ENCODE data around the gene TBC1D24. TPM values are rescaled to one million over a fixed set of nuclear protein-coding genes. Genes with fewer than 3 reads are reported as not detected.

TBC1D24 gene
- total and polyA plus RNA-seq, 8 donors = 10.8 to 23.7 (median 18.2) TPM

DNA sequence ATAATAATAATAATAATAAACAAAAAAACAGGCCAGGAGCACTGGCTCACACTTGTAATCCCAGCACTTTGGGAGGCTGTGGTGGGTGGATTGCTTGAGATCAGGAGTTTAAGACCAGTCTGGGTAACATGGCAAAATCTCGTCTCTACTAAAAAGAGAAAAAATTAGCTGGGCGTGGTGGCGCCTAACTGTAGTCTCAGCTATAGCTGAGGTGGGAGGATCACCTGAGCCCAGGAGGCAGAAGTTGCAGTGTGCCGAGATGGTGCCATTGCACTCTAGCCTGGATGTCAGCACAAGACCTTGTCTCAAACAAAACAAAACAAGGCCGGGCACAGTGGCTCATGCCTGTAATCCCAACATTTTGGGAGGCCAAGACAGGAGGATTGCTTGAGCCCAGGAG is 20.1 kb downstream of the TBC1D24 start:
- FAIRE-seq = no peak
- no peak for ATAC-seq
- no peak overlapping the region for H3K4me3 ChIP-seq
- DNase-seq = peak in 1 of 6 donors; percentile 11
- H3K36me3 ChIP-seq = peaks cover 0 to 25% (median 0%) of the 10 kb centered on the region in 3 donors
- peaks cover 10 to 17% (median 17%) of the 10 kb centered on the region in 3 donors for H3K4me1 ChIP-seq
- no peak overlapping the region for H3K27ac ChIP-seq
- no peaks in the 10 kb centered on the region for H3K9me3 ChIP-seq
- no peaks in the 10 kb centered on the region for H3K27me3 ChIP-seq
- TF ChIP-seq, protein P1, sequence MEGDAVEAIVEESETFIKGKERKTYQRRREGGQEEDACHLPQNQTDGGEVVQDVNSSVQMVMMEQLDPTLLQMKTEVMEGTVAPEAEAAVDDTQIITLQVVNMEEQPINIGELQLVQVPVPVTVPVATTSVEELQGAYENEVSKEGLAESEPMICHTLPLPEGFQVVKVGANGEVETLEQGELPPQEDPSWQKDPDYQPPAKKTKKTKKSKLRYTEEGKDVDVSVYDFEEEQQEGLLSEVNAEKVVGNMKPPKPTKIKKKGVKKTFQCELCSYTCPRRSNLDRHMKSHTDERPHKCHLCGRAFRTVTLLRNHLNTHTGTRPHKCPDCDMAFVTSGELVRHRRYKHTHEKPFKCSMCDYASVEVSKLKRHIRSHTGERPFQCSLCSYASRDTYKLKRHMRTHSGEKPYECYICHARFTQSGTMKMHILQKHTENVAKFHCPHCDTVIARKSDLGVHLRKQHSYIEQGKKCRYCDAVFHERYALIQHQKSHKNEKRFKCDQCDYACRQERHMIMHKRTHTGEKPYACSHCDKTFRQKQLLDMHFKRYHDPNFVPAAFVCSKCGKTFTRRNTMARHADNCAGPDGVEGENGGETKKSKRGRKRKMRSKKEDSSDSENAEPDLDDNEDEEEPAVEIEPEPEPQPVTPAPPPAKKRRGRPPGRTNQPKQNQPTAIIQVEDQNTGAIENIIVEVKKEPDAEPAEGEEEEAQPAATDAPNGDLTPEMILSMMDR (IDR thresholded peaks at IDR 0.05) = no peak
- 90 to 95% methylated on average over 5 of the region's 5 CpGs for WGBS, 2 donors
- intact Hi-C loops (cut with DNase I) = loop anchor here in 2 of 3 donors (5.0 to 10.0 kb wide), 3 partner anchors 60 to 190 kb away; partner anchors contain the start of gene ABCA3 (in 1 of the 2)

DNA sequence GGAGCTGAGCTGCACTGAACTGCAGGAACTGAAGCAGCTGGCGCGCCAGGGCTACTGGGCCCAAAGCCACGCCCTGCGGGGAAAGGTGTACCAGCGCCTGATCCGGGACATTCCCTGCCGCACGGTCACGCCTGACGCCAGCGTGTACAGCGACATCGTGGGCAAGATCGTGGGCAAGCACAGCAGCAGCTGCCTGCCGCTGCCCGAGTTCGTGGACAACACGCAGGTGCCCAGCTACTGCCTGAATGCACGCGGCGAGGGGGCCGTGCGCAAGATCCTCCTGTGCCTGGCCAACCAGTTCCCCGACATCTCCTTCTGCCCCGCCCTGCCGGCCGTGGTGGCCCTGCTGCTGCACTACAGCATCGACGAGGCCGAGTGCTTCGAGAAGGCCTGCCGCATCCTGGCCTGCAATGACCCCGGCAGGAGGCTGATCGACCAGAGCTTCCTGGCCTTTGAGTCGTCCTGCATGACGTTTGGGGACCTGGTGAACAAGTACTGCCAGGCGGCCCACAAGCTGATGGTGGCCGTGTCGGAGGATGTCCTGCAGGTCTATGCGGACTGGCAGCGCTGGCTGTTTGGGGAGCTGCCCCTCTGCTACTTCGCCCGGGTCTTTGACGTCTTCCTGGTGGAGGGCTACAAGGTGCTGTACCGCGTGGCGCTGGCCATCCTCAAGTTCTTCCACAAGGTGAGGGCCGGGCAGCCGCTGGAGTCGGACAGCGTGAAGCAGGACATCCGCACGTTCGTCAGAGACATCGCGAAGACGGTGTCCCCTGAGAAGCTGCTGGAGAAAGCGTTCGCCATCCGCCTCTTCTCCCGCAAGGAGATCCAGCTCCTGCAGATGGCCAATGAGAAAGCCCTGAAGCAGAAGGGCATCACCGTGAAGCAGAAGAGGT is 21.5 kb downstream of the TBC1D24 start:
- no peak for ATAC-seq
- H3K4me1 ChIP-seq = peaks cover 17 to 18% (median 17%) of the 10 kb centered on the region in 3 donors
- intact Hi-C loops (cut with DNase I) = loop anchor here in 2 of 3 donors (5.0 to 10.0 kb wide), 3 partner anchors 62 to 192 kb away; partner anchors contain the start of gene ABCA3 (in 1 of the 2)

DNA sequence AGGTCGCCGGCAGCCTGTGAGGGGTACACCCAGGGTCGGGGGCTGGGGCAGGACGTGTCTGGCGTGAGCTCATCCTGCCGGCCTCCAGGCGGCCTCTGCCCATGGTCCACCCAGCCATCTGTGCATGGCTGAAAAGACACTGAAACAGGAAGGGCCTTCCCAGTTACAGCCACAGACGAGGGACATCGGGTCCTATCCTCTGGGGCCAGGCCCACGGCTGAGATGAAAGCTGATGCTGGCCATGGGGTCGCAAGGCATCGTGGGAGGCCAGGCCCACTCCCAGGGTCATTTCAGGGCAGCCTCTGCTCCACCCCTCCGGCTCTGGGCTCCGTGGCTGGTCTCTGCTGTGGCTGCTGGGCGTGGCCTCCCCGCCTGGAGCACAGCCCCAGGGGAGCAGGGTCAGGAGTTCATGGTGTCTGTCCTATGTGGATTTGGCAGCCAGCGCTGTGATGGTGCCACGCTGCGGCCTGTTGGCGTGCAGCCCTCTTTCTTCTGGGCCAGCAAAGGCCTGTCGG is 22.2 kb downstream of the TBC1D24 start:
- WGBS, 2 donors = 64 to 66% methylated on average over 21 of the region's 21 CpGs

More for the DNA sequence above, 21.5 kb downstream of the TBC1D24 start:
- H3K4me3 ChIP-seq = no peak overlapping the region
- H3K27ac ChIP-seq = peak overlapping the region; percentile 13 to 33 (median 18)
- H3K27me3 ChIP-seq = no peaks in the 10 kb centered on the region
- no peaks in the 10 kb centered on the region for H3K9me3 ChIP-seq
- H3K36me3 ChIP-seq = peaks cover 0 to 18% (median 0%) of the 10 kb centered on the region in 3 donors
- FAIRE-seq = no peak
- 94% methylated on average over 62 of the region's 62 CpGs for whole genome bisulfite sequencing, 2 donors
- DNase-seq = peak in 2 of 6 donors; percentile 54 to 73
- TF ChIP-seq, protein P1 (IDR thresholded peaks at IDR 0.05) = no peak

DNA sequence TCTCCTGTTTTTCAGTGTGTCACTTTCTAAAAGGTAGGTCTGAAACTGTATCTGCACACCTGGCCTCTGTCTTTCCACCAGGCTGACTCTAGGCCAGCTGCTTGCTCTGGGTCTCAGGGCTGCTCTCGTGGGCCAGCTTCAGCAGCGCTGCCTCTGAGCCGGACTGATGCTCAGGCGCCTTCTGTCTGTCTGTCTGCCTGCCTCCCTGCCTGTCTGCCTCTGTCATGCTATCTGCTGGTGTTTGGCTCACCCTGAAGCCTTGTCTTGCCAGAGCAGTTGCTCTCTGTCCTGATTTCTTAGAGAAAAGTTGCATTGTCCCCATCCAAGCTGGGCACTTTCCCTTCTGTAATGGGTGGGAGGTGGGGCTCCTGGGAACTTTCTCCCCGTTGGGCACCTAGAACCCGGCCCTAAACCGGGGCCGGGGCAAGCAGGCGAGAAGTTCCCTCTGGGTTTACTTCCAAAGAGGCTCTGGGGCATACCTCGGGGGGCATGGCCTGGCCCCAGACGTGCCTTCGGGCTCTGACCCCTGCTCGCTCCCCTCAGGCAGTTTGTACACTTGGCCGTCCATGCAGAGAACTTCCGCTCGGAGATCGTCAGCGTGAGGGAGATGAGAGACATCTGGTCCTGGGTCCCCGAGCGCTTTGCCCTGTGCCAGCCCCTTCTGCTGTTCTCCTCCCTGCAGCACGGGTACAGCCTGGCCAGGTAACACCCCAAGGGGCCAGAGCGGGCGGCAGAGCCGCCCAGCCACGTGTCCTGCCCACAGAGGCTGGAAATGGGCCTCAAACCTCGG is 23.0 kb downstream of the TBC1D24 start:
- no peak for ATAC-seq
- Histone ChIP-seq H3K4me3 (no peak overlapping the region), H3K4me1 (peaks cover 21 to 25% (median 22%) of the 10 kb centered on the region in 3 donors), H3K9me3 (no peaks in the 10 kb centered on the region), H3K36me3 (peaks cover 0 to 18% (median 0%) of the 10 kb centered on the region in 3 donors), H3K27me3 (no peaks in the 10 kb centered on the region), H3K27ac (peak overlapping the region in 2 of 4 donors; percentile 33 to 37)
- WGBS, 2 donors = 87 to 91% methylated on average over 26 of the region's 26 CpGs
- TF ChIP-seq, protein P1 (IDR thresholded peaks at IDR 0.05) = no peak
- DNase-seq = peak in 1 of 6 donors; percentile 53
- intact Hi-C loops (cut with DNase I) = loop anchor here in 2 of 3 donors (5.0 to 10.0 kb wide), 3 partner anchors 63 to 193 kb away; partner anchors contain the start of gene ABCA3 (in 1 of the 2)
- no peak for FAIRE-seq

More for the DNA sequence above, 22.2 kb downstream of the TBC1D24 start:
- Histone ChIP-seq H3K36me3 (peaks cover 0 to 18% (median 0%) of the 10 kb centered on the region in 3 donors), H3K27me3 (no peaks in the 10 kb centered on the region), H3K9me3 (no peaks in the 10 kb centered on the region), H3K4me1 (peaks cover 21 to 22% (median 21%) of the 10 kb centered on the region in 3 donors), H3K27ac (peak overlapping the region; percentile 13 to 33 (median 18)), H3K4me3 (no peak overlapping the region)
- TF ChIP-seq, protein P1 (IDR thresholded peaks at IDR 0.05) = no peak
- no peak for FAIRE-seq
- peak in 3 of 4 donors; percentile 14 to 28 (median 16) for ATAC-seq
- peak in 4 of 6 donors; percentile 37 to 75 (median 60) for DNase-seq
- intact Hi-C loops (cut with DNase I) = loop anchor here in 2 of 3 donors (5.0 to 10.0 kb wide), 3 partner anchors 62 to 192 kb away; partner anchors contain the start of gene ABCA3 (in 1 of the 2)
